Stimulated activated CD8-positive, alpha-beta memory T cell treated with anti-CD3 and anti-CD28 coated beads, Interleukin-15, amount 100 ng/mL, for 24 hours (primary cell): ENCODE results near the gene TMSB4X.
"Not testable (repeated sequence)": the region's sequence is repeated elsewhere in the genome, so short reads cannot be mapped to it uniquely, and the experiment has no call there.

Experiments
- DNase-seq: peaks from one replicate; pipeline ENCODE4 v3.0.0-alpha.2; 2020; ENCODE audit warnings: low read depth

TMSB4X gene

DNA sequence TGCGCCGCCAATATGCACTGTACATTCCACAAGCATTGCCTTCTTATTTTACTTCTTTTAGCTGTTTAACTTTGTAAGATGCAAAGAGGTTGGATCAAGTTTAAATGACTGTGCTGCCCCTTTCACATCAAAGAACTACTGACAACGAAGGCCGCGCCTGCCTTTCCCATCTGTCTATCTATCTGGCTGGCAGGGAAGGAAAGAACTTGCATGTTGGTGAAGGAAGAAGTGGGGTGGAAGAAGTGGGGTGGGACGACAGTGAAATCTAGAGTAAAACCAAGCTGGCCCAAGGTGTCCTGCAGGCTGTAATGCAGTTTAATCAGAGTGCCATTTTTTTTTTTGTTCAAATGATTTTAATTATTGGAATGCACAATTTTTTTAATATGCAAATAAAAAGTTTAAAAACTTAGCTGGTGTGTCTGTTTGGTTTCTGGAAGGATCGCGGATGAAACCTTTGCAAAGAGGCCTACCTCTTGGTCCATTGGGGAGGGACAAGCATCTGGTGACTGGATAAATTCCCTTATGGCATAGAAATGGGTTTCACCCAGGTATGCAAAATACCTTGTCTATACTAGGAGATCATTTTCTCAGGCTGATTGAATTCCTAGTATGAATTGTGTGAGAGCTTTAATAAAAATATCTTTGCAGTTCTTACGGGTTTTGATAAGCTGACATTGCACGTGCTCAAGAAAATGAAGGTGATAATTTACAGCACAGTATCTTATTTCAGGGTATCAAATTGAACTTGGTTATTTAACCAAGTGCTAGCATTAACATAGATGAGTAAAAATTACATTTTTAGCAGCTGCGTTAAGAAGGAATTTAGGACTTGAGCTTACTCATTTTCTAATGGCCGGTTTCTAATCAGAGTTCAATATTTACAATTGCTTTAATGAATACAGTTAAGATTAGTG lies 2.2 kb downstream of the TMSB4X start:
- not testable (repeated sequence) for DNase-seq

DNA sequence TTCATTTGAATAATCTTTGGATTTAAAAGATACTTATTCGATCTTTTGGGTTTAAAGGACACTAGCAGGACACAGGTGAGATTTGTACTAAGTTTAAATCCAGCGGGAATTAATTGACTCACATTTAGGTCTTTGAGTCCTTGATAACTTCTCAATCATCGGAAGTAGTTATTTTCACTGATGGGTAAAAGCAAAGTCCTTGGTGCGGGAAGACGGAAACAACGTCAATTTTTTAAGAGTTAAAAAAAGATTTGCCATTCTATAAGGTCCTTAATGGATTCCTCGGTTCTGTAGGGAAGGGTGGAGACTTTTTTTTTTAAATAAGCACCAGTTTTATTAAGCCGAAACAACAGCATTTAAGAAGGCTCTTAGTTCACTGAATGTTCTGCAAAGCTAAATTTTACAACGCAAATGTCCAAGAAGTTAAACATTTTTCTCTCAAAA lies 2.9 kb downstream of the TMSB4X start:
- DNase-seq, result no peak

DNA sequence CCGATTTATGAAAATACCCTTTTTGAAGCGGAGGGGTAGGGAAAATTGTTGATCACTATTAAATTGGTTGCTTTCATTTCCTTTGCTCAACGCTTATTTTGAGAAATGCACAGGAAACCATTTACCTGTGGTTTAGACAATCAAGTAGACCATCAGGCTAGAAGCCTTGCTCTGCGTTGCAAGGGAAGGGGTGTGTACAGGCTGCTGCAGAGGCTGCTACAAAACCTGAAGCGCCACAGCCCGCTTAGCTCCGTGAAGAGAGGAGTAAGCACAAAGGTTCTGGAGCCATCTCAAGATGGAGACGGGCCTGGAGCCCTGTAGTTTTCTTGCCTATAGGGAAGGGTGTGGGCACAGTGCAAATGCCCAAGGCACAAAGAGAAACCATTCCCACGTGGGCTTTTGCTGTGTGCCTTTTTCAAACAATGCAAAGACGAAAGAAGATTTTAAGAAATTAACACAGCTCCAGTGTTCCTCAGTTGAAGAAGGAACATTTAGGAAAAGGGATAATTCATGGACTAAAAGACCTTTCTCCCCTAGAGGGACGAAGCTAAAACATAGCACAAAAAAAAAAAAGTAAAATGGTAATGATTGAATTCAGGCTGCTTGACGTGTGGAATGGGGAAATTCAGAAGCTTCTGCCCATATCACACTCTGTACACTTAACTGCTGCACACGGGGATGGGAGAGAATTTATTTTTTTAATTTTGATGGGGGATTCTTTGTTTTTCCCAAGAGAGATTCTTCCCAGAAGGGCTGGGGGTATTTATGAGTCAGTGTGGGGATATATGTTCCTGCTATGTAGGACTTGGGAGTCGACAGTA lies 3.5 kb downstream of the TMSB4X start:
- no peak for DNase-seq

DNA sequence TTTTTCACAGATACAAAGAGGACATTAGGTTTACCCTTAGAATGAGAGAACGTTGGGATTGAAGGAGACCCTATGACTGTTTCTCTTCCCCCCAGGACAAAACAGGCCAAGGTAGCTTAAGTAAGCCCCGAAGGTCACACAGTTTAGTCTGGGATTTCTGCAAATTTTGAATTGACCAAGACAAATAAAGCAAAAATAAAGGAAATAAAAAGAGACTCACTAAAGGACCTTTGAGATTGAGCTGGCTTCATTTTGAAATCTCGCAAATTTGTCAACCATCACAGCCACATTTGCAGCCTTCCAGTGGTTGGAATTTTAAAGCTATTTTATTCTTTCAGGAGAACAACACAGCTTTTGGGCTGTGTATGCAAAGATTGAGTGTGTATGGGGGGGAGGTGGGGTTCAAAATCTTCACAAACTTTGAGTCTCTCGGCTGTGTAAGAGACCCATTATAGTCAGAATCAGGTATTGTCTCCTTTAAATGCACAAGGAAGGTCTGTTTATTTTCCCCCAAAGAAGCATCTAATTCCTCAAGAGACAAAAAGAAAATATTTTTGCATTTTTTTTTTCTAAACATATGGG lies 4.2 kb downstream of the TMSB4X start:
- no peak for DNase-seq

DNA sequence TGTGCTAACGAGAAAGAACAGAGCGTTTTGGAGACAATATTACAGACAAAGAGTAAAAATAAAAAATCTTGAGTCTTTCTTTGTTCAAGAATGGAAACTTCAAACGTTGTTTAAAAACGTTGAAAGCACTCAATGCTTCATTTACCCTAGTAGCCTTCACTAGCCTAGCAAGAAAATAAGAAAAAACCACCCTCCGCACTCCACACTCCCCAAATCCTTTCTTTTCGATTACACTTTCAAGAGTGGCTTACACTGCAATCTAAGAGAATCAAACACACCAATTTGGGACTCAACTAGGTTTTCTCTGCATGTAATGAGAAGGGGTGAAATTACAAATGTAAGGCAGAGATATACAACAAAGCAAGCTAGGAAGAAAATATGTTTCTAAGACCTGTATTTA lies 4.7 kb downstream of the TMSB4X start:
- DNase-seq, result no peak

DNA sequence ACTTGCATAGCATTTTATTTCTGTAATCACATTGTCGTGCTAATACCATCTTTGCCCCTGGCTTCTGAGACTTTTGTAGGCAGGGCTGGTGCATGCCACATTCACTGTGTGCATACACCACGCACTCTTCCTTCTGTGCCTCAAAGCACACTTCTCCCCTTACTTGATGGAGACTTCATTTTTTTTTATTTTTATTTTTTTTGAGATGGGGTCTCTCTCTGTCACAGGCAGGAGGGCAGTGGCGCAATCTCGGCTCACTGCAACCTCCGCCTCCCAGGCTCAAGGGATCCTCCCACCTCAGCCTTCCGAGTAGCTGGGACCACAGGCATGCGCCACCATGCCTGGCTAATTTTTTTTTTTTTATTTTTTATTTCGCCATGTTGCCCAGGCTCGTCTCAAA lies 5.1 kb downstream of the TMSB4X start:
- DNase-seq, result not testable (repeated sequence)

DNA sequence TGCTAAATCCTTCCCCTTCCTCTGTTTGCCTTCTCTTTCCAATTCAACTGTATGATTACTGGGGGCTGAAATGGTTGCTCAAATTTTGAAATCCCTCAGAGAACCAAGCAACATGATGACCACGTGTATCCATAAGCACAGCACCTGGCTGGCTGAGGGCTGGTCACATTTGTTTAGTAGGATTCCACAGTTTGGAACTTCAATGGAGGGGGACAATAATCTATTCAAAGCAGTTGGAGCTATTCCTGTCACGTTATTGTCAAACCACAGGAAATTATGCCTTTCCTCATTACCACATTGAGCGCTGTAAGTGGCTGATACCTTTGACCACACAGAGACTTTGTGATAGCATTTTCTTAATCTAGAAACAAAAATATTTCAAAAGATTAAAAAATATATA lies 7.0 kb downstream of the TMSB4X start:
- DNase-seq, result no peak

DNA sequence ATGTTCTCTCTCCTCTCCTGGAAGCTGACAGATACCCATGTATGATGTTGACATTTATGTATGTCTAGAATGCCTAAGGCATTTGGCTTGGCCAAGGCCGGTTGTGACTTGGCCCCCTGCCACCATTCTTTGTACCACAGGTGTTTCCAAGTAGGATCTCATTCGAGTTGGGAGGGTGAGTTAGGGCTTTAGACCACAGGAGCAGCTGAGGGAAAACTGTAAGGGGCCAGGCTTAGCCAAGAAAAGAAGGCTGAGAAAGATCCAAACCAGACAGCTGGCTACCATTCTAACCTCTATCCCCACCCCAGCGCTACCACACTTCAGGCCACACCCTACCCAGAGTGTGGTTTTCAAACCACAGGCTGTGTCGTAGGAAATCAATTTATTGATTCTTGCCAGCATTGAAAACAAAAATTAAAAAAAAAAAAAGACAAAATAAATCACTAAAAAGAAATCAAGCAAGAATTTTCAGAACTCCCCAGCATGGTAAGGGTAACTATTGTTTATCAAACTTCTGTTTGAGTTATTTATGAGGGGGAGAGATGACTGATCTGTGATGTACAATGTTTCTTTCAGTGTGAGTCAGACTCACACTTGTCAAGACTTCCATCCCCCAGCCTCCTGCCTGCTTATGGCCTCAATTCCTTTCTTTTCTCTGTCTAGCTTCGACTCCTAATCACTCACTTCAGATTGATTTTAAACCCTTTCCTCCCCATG lies 9.9 kb downstream of the TMSB4X start:
- no peak for DNase-seq

DNA sequence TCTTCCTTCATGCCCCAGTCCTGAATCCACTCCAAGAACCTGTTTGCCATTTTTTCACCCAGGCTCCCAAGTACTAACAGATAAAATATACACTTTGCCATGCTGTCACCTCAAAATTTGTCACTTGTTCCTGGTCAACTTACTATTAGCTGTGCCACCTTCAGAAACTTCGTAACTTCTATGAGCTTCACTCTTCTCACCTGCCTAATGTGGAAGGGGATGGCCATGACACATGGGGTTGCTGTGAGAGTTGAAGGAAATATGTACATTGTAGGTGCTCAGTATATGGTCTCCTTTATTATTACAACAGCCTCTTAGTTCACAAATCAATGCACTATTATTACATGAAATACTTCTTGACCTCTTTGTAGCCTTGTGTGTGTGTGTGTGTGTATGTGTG lies 10.4 kb downstream of the TMSB4X start:
- DNase-seq, result no peak

DNA sequence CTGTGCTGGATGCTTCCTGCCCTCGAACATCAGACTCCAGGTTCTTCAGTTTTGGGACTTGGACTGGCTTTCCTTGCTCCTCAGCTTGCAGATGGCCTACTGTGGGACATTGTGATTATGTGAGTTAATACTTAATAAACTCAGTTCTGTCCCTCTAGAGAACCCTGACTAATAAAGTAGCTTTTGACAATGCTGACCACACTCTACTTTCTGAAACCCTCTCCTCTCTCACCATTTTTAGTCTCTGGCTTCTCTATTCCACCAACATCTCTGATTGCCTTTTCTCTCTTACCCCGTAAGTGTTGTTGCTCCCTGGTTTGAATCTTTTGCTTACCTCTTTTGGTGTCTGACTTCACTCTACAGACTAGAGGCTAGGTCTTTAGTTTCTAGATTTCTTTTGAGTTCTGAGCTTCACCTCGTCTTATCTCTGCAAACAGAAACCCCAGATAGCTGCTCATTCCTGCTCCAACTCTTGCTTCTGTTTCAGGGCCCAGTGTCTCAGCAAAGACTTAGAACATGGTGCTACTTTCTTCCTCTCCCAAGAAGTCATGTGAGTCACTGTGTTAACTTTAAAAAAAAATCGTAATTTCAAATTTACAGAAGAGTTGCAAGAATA lies 11.4 kb downstream of the TMSB4X start:
- no peak for DNase-seq

DNA sequence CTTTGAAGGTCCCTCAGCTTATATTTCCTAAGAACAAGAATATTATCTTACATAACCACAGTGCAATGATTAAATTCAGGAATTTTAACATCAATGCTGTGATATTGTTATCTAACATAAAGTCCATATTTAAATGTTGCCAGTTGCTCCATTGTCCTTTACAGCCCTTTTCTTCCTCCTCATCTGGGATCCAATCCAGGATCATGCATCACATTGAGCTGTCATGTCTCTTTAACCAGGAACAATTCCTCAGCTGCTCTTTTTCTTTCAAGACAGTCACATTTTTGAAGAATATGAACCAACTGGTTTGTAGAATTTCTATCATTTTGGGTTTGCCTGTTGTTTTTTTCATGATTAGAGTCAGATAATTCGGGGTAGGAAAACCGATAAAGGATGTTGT lies 12.0 kb downstream of the TMSB4X start:
- DNase-seq, result no peak

DNA sequence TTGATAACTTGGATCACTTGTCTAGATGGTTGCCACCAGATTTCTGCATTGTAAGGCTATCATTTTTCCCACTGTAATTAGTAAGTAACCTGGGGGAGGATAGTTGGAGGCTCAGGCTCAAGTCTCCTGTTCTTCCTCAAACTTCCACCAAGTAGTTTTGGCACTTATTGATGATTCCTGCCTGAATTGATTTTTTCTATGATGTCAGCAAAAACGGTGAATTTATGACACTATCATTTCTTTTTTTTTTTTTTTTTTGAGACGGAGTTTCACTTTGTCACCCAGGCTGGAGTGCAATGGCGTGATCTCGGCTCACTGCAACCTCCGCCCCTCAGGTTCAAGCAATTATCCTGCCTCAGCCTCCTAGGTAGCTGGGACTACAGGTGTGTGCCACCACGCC lies 12.4 kb downstream of the TMSB4X start:
- DNase-seq, result no peak

DNA sequence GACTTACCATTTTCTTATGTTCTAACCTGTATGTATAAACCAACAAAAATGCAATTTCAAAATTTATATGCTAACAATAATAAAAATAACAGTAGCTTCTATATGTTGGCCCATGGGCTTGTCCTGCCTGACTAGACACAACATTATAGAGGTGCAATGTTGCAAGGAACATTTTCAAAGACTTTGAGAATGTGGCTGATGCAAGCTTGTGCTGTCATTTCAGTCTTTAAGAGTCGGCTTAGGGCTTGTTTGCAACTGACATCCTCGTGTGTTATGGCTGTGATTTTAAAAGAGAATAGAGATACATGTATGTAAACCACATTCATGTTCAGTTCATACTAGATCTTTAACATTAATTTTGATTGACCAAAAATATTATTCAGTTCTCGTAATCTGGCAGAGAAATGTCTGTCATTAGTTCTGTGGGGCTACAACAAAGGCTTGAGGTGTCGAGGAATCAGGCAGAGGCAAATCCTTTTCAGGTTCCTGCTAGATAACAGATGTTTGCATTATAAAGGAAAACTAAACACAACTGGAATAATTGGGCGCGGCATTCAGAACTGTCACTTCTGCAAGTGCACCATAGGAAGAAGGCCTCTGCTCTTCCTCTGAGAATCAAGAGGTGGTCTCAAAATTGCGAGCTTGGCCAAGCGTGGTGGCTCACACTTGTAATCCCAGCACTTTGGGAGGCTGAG lies 13.1 kb downstream of the TMSB4X start:
- DNase-seq, result no peak

DNA sequence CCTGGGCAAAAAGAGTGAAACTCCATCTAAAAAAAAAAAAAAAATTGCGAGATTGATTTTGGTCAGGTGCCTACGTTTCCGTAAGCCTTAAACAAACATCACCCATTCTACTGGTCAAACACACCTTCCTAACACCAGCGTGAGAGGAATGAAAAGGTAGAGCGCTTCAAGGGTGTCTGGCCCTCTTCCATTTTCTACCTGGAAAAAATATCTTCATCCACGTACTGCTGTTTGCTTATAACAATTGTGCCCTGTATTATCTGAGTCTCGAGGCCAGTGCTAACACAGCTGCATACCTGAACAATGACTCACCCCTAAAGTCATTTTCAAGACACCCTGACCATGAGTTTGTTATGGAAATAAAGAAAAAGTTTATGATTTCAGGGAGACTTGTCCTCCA lies 13.9 kb downstream of the TMSB4X start:
- no peak for DNase-seq

DNA sequence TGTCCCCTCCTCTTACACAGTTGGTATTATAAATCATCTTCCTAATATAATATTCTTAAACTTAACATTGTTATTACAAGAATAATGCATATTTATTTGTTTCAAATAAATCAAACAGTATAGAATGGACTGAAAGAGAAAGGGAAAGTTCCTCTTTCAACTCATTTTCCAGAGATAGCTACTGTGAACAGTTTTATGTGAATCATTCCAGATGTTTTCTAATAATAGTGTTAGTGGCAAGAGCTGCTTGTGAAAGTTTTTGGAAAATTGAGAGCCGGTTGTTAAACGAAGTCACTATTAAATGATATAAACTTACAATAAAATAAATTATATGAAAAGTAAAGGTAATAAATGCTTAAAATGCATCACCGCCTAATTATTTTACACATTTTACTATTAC lies 14.6 kb downstream of the TMSB4X start:
- no peak for DNase-seq

DNA sequence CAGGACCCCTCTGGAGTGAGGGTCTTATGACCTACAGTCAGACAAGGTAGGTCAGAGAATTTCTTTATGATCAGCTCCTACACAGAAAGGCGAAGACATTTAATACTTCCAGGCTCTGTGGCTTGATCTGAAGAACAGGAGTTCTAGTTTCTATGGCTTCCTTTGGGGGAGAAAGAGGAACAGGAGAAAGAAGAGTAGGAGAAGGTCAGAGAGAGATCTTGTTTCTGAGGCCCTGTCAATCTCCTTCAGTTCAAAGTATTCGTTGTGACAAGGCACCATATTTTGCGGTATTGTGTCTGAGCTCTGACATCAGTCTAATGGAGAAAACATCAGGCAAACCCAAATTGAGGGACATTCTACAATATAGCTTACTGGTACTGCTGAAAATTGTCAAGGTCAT lies 16.7 kb downstream of the TMSB4X start:
- DNase-seq, result no peak

DNA sequence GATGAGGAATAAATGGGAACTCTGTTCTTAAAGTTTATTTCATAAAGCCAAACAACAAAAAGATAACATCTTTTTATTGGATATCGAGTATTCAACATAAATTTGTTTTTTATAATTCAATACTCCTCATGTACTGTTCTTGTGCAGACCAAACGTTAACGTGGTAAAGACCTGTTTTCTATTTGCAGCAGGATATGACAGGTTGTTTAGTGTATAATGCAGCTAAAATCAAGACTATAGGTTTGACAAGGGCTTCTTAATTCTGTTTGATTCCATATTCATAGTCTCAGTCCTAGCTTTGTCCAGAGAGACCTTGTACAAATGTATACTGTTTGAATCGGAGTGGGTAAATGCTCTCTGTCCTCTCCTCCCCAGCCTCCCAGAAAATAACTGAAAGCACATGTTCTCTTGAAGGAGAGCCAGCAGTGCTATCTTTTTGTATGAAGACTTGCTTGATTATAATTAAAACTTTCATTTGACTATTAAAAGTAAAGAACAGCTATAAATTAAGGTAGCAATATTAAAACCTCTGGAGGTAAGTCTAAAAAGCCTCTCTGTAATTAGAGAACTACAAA lies 17.7 kb downstream of the TMSB4X start:
- DNase-seq, result no peak

DNA sequence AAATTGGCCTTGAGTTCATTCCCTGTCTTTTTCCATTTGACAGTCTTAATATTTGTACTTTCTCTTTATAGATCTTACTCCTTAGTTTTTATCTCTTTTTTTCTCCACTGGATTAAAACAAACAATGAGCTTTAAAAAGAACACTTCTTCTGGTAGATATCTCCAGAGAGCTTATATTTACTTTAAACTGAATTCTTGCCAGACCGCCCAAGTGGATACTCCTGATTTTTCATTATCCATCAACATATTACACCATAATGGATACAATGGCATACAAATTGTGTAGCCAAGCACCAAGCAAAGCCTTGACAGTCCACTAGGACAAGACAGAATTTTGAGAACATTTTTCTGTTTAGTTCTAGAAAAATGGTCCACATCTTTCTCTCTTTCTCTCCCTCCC lies 18.9 kb downstream of the TMSB4X start:
- DNase-seq, result no peak

DNA sequence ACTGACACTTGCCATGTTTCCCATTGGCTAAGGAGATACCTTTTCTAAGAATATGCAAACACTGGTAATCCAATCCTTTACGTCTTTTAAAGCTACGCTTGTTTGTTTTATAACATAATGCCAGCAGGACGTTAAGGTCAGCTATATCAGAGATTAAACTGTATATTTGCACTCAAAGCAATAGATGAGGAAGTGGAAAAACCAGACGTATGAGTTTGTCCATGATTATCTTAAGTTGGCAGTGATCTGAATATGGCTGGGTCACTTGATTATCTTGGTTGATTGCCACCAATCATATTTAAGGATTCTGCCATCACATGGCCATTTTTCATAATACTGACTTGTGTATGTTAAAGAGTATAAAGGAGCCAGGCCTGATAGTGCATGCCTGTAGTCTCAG lies 19.4 kb downstream of the TMSB4X start:
- DNase-seq, result no peak

DNA sequence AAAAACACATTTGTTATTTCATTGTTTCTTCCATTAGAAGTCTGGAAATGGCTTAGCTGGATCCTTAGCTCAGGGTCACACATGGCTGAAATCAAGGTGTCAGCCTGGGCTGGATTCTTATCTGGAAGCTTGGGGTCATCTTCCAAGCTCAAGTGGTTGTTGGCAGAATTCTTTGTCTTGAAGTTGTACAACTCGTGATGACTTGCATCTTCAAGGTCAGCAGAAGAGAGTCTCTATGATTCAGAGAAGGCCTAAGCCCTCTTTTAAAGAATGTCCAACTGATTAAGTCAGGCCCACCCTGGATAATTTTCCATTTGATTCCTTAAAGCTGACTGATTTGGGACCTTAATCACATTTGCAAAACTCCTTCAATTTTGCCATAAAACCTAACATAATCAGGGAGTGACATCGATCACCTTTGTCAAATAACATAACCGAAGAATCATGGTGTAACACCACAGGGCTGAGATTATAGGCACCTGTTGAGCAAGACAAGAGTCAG lies 22.1 kb downstream of the TMSB4X start:
- DNase-seq, result no peak
